GM12872 (cell line): Measurements from ENCODE around the gene KLK11.

Source experiments
- CTCF ChIP-seq: IDR thresholded peaks from 3 replicates; pipeline ENCODE4 v1.5.1; 2011; ENCODE audit warnings: low read depth, mild to moderate bottlenecking, low read length, moderate library complexity; ENCODE audit not compliant: insufficient read depth

The KLK11 gene

GRCh38 chr19:51026554-51026831 is at the start of gene KLK11:
KLK11 (minus strand) TSS chr19:51026616; CDS start chr19:51025631, 985 bp downstream.
- TF ChIP-seq CTCF: no peak

- TF ChIP-seq CTCF: no peak
Observed at GRCh38 chr19:51075998-51076397, 49.6 kb upstream of the KLK11 start.

GRCh38 chr19:51071095-51071405 is 44.6 kb upstream of the KLK11 start:
- no peak for TF ChIP-seq CTCF

- TF ChIP-seq CTCF: no peak
Observed at GRCh38 chr19:51070334-51071094, 44.1 kb upstream of the KLK11 start.

- TF ChIP-seq CTCF: no peak
Observed at GRCh38 chr19:51066393-51067186, 40.2 kb upstream of the KLK11 start.

GRCh38 chr19:51065221-51065960 is 39.0 kb upstream of the KLK11 start:
- no peak for TF ChIP-seq CTCF

- no peak for TF ChIP-seq CTCF
Observed at GRCh38 chr19:51064534-51065220, 38.3 kb upstream of the KLK11 start, which contains the start of gene KLK13. KLK13 (minus strand) TSS chr19:51065092; CDS start chr19:51065067, 25 bp downstream.
